ENCODE measurements around the gene GPD2. TPM values are rescaled to one million over a fixed set of nuclear protein-coding genes. Genes with fewer than 3 reads are reported as not detected.

The GPD2 gene
- total RNA-seq, 2 donors from 2014 or later, result 21.9 to 28.0 TPM

DNA sequence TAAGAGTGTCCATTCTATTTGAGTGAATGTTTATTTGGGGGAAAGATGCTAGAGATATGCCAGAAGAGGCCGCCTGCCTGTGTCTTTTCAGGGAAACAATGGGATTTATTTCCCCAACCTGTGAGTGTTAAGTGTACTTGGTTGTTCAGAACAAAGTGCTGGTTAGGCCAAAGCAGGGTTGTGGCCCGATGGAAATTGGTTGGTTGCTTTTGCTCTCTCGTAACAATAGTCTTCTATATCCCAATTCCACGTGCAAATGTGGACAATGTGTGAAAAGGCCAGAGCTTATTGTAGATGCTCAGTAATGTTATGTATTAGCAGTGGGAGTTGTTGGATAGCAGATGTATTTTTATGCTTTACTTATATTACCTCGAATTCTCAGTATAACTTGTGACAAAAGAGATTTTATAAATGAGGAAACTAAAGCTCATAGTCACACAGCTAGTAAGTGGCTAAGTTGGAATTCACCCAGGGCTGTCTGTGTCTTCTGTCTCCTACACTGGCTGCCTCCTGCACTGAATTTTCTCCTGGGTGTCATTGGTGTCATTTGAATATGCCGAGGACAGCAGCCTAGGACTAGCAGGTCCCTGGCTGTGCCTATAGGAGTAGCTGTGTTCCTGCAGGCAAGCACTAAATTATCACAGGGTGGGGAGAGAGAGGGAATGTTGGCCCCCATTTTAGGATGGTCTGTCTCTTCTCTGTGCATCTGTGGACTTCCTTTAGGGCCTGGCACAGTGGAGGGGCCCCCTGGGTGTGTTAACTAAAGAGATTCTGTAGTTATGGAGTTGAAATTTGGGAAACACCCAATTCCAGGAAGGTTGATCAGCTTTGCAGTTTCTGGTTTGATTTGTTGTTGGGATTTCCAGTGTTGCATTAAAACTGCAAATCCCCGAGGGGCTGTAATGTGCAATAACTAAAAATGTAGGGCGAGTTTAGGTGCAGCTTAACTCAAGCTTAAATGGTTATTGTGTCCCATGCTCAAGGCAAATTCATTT is 21.6 kb downstream of the GPD2 start:
- H3K36me3 Mint-ChIP-seq, result peaks cover 3 to 18% of the 10 kb centered on the region in 2 donors
- H3K27ac Mint-ChIP-seq, result no peak overlapping the region
- DNase-seq (ENCODE audit: low spot score in 2 of 2) (no peak), ATAC-seq (no peak)
- peaks cover 3 to 9% of the 10 kb centered on the region in 2 donors for H3K9me3 Mint-ChIP-seq

DNA sequence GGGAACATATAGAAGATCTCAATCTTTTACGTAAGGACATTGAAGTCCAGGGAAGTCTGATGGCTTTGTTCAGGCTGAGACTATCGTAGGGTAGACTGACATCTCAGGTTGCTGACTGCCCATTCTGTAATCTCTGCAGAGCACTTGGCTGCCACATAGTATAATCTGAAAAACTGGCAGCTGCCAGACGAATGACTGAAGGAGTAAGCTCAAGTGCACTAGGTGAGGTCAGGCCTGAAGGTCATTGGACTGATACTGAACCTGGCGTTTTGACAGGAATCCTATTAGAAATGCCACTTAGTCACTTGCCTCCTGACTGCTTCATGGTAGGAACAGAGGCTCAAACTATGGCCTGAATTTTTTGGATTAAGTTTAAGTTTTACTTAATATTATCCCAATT is 23.5 kb downstream of the GPD2 start:
- no peak overlapping the region for H3K27ac Mint-ChIP-seq
- DNase-seq (ENCODE audit: low spot score in 2 of 2), result no peak
- peaks cover 0 to 6% of the 10 kb centered on the region in 2 donors for H3K36me3 Mint-ChIP-seq
- H3K9me3 Mint-ChIP-seq, result no peaks in the 10 kb centered on the region
- ATAC-seq, result no peak

DNA sequence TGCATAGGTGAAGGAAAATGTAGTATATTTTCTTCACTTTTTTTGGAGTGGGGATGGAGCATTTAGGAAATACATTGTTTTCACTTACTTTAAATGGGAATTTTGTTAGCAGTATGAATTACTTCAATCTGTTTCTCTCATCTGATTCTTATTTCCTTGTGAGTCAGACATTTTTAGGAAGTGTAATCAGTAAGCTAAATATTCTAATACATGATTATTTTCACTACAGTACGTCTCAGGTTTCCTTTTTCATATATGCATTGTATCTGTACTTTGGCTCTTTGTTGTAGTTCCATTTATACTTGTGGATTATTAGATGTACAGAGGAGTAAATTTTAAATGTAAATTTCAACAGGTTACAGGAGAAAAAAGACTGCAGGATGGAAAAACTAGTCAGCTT is 27.9 kb downstream of the GPD2 start:
- ATAC-seq (no peak), DNase-seq (ENCODE audit: low spot score in 2 of 2) (no peak)
- peaks cover 3 to 9% of the 10 kb centered on the region in 2 donors for H3K36me3 Mint-ChIP-seq
- H3K9me3 Mint-ChIP-seq, result no peaks in the 10 kb centered on the region
- no peak overlapping the region for H3K27ac Mint-ChIP-seq

DNA sequence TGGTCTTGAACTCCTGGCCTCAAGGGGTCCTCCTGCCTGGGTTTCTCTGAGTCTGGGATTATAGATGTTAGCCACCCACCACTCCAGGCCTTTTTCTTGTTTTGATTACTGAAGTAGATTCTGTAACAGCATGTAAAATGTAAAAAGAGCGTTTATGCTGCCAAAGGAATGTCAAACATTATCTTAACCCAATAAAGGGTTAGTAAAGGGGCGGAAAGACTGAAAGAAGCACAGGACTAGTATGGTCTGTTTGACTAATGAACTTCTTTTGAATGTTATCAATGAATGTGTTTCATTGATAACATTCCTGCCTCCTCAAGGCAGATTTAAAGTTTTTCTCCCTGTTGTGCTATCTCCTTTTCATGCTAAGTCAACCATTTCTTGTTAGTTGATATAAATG is 29.4 kb downstream of the GPD2 start:
- DNase-seq (ENCODE audit: low spot score in 2 of 2), result no peak
- Mint-ChIP-seq H3K9me3 (no peaks in the 10 kb centered on the region), H3K27ac (no peak overlapping the region), H3K36me3 (peaks cover 9 to 20% of the 10 kb centered on the region in 2 donors)
- ATAC-seq, result no peak

DNA sequence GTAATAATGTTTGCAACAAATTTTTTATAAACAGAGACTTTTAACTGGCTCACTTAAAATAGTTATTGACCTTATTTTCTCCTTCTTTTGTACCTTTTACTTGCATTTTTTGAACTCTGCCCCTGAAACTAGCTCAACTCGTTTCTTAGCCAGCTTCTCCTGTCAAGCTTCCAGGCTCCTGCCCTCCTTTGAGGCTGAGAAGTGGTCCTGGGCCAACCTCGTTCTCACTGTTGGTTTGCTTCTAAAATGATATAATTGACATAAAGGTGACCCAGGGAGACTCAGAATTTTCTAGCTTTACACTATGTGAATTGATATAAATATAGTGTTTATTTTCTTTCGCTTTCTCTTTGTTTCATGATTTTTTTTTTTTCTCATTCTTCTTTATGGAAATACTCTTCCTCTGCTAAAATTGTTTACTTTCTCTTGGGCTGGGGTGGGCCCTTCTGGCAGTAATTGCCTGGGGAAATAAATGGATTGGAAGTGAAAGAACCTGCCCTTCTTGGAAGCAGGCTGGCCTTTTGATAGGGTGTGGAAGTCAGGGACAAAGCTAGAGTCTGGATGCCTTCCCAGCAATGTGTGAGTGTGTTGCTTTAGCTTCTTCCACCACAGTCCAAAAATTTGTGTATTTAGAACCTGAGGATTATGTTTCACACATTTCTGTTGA is 30.7 kb downstream of the GPD2 start:
- DNase-seq (ENCODE audit: low spot score in 2 of 2) (no peak), ATAC-seq (no peak)
- Mint-ChIP-seq H3K9me3 (peaks cover 0 to 4% of the 10 kb centered on the region in 2 donors), H3K27ac (no peak overlapping the region), H3K36me3 (peaks cover 9 to 22% of the 10 kb centered on the region in 2 donors)

DNA sequence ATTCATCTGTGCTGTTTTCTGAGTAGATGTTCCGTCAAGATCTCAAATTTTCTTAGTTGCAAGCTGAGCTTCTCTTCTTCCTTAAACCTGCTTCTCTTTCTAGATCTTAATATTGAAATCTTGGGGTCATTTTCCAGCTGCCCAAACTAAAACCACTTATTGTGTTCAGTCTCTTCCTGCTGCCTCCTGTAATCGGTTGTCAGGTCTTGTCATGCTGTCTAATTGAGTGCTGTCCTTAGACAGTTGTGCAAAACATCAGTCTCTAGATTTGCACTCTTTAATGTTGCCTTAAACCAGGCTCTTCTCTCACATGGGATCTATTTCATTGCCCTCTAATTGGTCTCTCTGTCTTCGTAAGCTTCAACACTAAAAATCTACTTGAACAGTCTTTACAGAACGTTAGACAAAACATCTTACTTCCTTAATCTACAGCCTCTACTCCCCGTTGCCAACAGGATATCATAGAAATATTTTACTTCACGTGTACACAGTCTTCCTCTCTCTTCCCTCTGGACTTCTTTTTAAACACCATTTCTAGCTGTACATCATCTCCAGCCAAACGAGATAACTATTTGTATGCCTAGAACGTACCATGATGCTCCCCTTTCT is 34.9 kb downstream of the GPD2 start:
- peaks cover 9 to 27% of the 10 kb centered on the region in 2 donors for H3K36me3 Mint-ChIP-seq
- ATAC-seq (no peak), DNase-seq (ENCODE audit: low spot score in 2 of 2) (no peak)
- peaks cover 0 to 4% of the 10 kb centered on the region in 2 donors for H3K9me3 Mint-ChIP-seq
- no peak overlapping the region for H3K27ac Mint-ChIP-seq

DNA sequence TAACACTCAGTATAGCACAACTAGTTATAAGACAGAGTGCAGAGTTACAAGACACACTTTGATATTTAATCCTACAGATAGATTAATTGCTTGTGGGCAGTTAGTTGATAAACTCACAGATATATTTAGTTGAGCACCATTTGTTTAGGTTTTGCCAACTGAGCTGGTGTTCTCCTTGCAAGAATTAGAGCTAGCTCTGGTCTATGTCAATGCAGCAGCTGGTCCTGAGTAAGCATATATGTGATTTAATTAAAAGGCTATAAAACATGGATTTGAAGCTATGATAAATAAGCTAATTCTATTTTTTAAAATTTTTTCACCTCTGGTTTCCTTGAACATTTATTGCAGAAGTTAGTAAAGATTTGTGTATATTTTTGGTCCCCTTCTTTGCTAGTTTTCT is 35.6 kb downstream of the GPD2 start:
- Mint-ChIP-seq H3K9me3 (peaks cover 0 to 4% of the 10 kb centered on the region in 2 donors), H3K27ac (no peak overlapping the region), H3K36me3 (peaks cover 9 to 30% of the 10 kb centered on the region in 2 donors)
- no peak for ATAC-seq
- DNase-seq (ENCODE audit: low spot score in 2 of 2), result no peak

DNA sequence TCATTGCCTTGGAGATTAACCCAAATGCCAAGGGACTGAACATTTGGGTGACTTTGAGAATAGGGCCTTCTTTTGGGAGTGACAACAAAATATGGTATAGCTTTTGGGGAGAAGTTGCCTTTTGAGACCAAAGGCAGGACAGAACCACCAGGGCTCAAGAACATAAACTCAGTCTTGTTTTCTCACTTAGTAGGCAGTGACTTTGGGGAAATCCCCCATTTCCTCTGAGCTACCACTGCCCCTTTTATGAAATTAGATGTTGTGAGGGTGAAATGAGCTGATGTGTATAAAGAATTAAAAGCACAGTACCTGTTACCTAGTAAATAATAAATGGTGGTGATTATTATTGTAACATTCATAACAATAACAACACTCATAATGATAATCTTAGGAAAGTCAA is 36.5 kb downstream of the GPD2 start:
- H3K36me3 Mint-ChIP-seq, result peaks cover 9 to 37% of the 10 kb centered on the region in 2 donors
- ATAC-seq (peak; percentile 65 to 69), DNase-seq (ENCODE audit: low spot score in 2 of 2) (no peak)
- peaks cover 0 to 4% of the 10 kb centered on the region in 2 donors for H3K9me3 Mint-ChIP-seq
- H3K27ac Mint-ChIP-seq, result no peak overlapping the region

DNA sequence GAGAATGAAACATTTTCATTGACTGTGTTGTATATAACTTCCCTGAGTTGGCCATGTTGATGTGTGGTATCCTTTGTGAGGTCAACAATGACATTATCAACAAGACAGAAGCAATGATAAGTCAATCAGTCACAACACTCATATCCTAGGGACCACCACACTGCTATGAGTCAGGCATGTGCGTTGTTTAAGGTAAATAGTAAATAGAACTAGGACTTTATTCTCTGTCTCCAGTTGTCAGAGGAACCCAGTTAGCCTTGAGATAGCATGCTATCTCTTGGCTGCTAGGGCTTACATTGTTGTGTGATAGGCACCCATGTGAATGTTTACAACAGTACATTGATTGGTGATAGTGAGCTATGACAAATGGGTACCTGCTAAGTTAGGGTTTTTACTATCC is 37.3 kb downstream of the GPD2 start:
- Mint-ChIP-seq H3K36me3 (peaks cover 9 to 35% of the 10 kb centered on the region in 2 donors), H3K9me3 (peaks cover 0 to 4% of the 10 kb centered on the region in 2 donors), H3K27ac (no peak overlapping the region)
- DNase-seq (ENCODE audit: low spot score in 2 of 2) (no peak), ATAC-seq (no peak)

DNA sequence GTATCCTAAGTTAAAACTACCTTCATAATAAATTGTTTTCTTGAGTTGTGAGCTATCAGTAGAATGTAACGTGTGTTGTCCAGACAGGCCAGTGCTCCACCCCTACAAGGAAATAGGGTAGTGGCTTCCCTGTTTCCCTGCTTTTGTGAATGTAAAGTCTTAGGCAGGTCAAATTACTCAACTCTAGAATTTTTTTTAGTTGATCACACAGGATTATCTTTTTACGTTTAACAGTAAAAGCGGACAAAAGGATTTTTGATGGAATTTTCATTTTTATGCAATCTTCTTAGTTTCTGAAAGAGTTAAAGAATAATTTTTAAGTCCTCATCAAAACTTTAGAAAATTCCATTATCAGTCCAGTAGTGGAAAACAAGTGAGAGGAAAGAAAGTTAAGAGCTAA is 38.2 kb downstream of the GPD2 start:
- Mint-ChIP-seq H3K27ac (no peak overlapping the region), H3K36me3 (peaks cover 3 to 32% of the 10 kb centered on the region in 2 donors), H3K9me3 (peaks cover 0 to 4% of the 10 kb centered on the region in 2 donors)
- no peak for ATAC-seq
- no peak for DNase-seq (ENCODE audit: low spot score in 2 of 2)

DNA sequence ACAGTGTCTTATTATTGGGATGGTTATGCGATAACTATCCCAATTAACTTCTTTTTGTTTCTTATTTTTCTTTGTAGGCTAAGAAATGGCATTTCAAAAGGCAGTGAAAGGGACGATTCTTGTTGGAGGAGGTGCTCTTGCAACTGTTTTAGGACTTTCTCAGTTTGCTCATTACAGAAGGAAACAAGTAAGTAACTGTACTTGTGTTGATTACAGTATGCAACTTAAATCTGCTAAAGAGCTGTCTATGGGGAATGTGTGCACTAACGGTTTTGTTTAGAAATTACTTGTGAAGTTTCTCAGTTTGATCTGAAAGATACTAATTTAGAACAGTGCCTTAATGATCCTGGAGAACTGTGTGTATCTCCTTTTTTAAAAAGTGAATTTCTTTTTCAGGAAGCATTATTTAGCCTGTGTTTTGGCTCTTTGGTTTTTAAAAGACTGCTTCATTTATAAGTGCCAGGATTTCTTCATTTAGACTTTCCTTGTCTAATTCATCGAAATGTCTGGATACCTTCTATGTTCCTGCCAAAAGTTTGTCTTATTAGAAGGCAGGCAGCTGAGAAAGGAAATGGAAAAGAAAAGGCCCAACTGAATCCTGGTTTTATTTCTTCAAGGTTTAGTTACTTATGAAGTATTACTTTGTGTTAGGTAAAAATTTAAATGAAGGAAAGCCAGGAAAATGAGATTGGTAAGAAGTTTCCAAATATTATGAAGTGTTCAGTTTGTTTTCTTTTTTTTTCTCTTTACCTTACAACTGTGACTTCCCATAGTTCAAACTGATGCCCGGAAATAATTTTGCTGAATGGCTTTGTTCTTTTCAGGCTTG is 40.1 kb downstream of the GPD2 start:
- ATAC-seq (peak in 1 of 2 donors; percentile 45), DNase-seq (ENCODE audit: low spot score in 2 of 2) (no peak)
- Mint-ChIP-seq H3K27ac (peak overlapping the region in 1 of 2 donors; percentile 53), H3K9me3 (peaks cover 0 to 4% of the 10 kb centered on the region in 2 donors), H3K36me3 (peaks cover 0 to 23% of the 10 kb centered on the region in 2 donors)

DNA sequence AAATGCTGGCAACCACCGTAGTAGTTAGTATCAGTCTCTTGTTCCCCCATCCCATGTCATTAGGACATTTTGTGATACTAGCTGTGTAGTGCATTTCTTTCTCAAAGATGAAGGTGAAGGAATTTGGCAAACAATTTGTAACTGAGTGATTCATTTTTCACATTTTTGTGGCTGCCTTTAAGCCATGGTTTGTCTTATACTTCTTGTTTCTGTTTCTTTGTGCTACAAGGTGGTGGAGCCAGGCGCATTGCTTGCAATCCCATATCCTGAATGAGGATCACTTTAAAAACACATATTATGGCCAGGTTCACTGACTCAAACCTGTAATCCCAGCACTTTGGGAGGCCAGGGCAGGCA is 40.6 kb downstream of the GPD2 start:
- peak; percentile 47 to 81 for ATAC-seq
- Mint-ChIP-seq H3K36me3 (peaks cover 0 to 23% of the 10 kb centered on the region in 2 donors), H3K9me3 (no peaks in the 10 kb centered on the region), H3K27ac (peak overlapping the region in 1 of 2 donors; percentile 53)
- peak in 1 of 2 donors; percentile 13 for DNase-seq (ENCODE audit: low spot score in 2 of 2)

DNA sequence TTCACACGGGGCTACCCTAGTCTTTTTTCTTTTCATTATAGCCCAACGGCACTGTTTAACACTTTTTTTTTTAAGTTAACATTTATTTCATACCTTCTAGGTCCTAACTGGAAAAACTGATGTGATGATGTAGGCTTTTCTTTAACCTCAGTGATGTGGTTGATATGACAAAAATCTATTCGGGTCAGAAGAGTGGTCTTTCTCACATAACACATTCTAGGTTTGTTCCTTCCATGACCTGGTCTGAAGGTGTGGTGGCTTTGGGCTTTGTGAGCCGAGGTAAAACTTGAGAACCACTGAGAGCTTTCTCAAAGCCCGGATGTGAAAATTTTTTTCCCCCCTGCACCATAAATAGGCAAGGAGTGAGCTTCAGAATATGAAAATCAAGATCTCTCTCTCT is 44.2 kb downstream of the GPD2 start:
- ATAC-seq (peak; percentile 51 to 59), DNase-seq (ENCODE audit: low spot score in 2 of 2) (no peak)
- no peaks in the 10 kb centered on the region for H3K9me3 Mint-ChIP-seq
- H3K36me3 Mint-ChIP-seq, result peaks cover 0 to 29% of the 10 kb centered on the region in 2 donors
- peak overlapping the region; percentile 39 for H3K27ac Mint-ChIP-seq

DNA sequence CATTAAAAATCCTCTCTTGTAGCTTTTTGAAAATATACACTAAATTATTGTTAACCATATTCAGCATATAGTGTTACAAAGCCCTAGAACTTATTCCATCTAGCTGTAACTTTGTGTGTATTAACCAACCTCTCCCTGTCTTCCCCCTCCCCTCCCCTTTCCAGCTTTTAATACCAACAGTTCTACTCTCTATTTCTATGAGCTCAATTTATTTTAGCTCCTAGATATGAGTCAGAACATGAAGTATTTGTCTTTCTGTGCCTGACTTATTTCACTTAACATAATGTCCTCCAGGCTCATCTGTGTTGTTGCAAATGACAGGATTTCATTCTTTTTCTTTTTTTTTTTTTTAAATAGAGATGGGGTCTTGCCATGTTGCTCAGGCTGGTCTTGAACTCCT is 45.1 kb downstream of the GPD2 start:
- H3K27ac Mint-ChIP-seq, result no peak overlapping the region
- peaks cover 0 to 23% of the 10 kb centered on the region in 2 donors for H3K36me3 Mint-ChIP-seq
- H3K9me3 Mint-ChIP-seq, result no peaks in the 10 kb centered on the region

DNA sequence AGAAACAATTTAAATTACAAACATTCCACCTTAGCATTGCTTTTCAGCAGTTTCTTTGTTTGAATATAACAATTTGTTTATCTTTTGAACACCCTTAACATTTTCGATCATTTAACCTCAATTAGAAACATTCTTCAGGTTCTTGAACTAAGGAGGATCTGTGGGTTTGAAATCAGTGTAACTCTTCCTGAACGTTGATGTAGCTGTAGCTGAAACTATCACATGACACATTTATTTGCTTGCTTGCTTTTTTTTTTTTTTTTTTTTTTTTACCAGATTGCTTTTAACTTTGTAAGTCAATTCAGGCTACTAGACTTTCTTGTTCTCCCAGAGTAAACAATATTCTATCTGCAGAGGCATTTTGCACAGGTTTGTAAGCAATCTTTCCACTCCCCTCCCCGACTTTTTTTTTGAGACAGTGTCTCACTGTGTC is 47.6 kb downstream of the GPD2 start:
- Mint-ChIP-seq H3K27ac (no peak overlapping the region), H3K36me3 (peaks cover 0 to 11% of the 10 kb centered on the region in 2 donors), H3K9me3 (no peaks in the 10 kb centered on the region)
- no peak for DNase-seq (ENCODE audit: low spot score in 2 of 2)
- no peak for ATAC-seq

More for the DNA sequence above, 45.1 kb downstream of the GPD2 start:
- ATAC-seq (no peak), DNase-seq (ENCODE audit: low spot score in 2 of 2) (no peak)

DNA sequence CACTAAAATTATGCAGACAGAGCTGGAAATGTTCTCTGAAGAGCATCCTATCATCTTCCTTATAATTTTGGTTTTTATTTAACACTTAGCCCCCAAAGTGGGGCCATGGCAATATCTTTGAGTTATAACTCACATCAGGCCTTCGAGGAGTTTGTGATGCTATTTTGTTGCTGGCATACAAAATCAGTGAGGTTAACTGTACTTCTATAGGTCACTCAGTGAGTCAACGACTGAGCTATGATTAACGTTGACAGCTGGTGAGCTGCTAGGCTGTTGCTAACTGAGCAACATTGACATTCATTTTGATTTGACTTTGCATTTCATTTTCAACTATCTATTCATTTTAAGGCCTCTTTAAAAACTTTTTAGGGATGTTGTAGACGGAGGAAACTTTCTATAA is 50.0 kb downstream of the GPD2 start:
- Mint-ChIP-seq H3K27ac (no peak overlapping the region), H3K36me3 (peaks cover 0 to 6% of the 10 kb centered on the region in 2 donors), H3K9me3 (no peaks in the 10 kb centered on the region)
- ATAC-seq (peak in 1 of 2 donors; percentile 59), DNase-seq (ENCODE audit: low spot score in 2 of 2) (no peak)
